ENCODE results near the gene CCL5. TPM values are rescaled to one million over a fixed set of nuclear protein-coding genes. Genes with fewer than 3 reads are reported as not detected.

CCL5 gene
- total RNA-seq, 2 experiments from 2014 or later, result 0.88 TPM; not detected in 1

GRCh38 chr17:35891269-35891668 is 11.1 kb upstream of the CCL5 start:
- Histone ChIP-seq H3K79me2 (ENCODE audit: insufficient read depth, low read depth, low read length) (no peaks in the 10 kb centered on the region), H3K9me3 (ENCODE audit: low read length) (no peaks in the 10 kb centered on the region), H4K20me1 (ENCODE audit: insufficient read depth, low read length) (no peaks in the 10 kb centered on the region), H3K4me1 (ENCODE audit: insufficient read depth, low read length, poor library complexity, severe bottlenecking) (no peaks in the 10 kb centered on the region), H3K4me2 (ENCODE audit: low read length) (no peak overlapping the region), H3K27ac (ENCODE audit: low read depth, low read length, poor library complexity, severe bottlenecking) (no peak overlapping the region), H2AFZ (ENCODE audit: low read length) (no peak overlapping the region), H3K9me2 (ENCODE audit: insufficient read depth, low read length) (no peaks in the 10 kb centered on the region), H3K4me3 (ENCODE audit: low read depth, low read length, poor library complexity, severe bottlenecking) (no peak overlapping the region), H3K36me3 (ENCODE audit: insufficient read depth, low read length) (no peaks in the 10 kb centered on the region)
- POLR2A ChIA-PET, result no interaction called here
- TF ChIP-seq CTCF (conservative IDR thresholded peaks at IDR 0.05; ENCODE audit: low read length), result no peak
- TF ChIP-seq EZH2phosphoT487 (IDR thresholded peaks at IDR 0.05; ENCODE audit: borderline replicate concordance, low read depth, low read length), result no peak
- intact Hi-C loops (cut with micrococcal nuclease; ENCODE audit: unreplicated experiment), result no loop called here
- no peak for DNase-seq (ENCODE audit: low spot score)
- CTCF ChIA-PET (ENCODE audit: unreplicated experiment), result no interaction called here
- no TSS peak for BruUV-seq (replicated peaks)

- no peak overlapping the region for H3K27ac ChIP-seq (ENCODE audit: low read depth, low read length, poor library complexity, severe bottlenecking)
- no peaks in the 10 kb centered on the region for H3K9me2 ChIP-seq (ENCODE audit: insufficient read depth, low read length)
- TF ChIP-seq CTCF (conservative IDR thresholded peaks at IDR 0.05; ENCODE audit: low read length), result no peak
- TF ChIP-seq EZH2phosphoT487 (IDR thresholded peaks at IDR 0.05; ENCODE audit: borderline replicate concordance, low read depth, low read length), result no peak
Measured at GRCh38 chr17:35890774-35891155, 10.6 kb upstream of the CCL5 start.

GRCh38 chr17:35889818-35890773 is 9.9 kb upstream of the CCL5 start:
- Histone ChIP-seq H3K9me3 (ENCODE audit: low read length) (no peaks in the 10 kb centered on the region), H4K20me1 (ENCODE audit: insufficient read depth, low read length) (no peaks in the 10 kb centered on the region), H3K4me1 (ENCODE audit: insufficient read depth, low read length, poor library complexity, severe bottlenecking) (no peaks in the 10 kb centered on the region), H3K36me3 (ENCODE audit: insufficient read depth, low read length) (no peaks in the 10 kb centered on the region), H3K79me2 (ENCODE audit: insufficient read depth, low read depth, low read length) (no peaks in the 10 kb centered on the region), H2AFZ (ENCODE audit: low read length) (no peak overlapping the region), H3K27ac (ENCODE audit: low read depth, low read length, poor library complexity, severe bottlenecking) (no peak overlapping the region), H3K4me3 (ENCODE audit: low read depth, low read length, poor library complexity, severe bottlenecking) (no peak overlapping the region), H3K4me2 (ENCODE audit: low read length) (no peak overlapping the region), H3K9me2 (ENCODE audit: insufficient read depth, low read length) (no peaks in the 10 kb centered on the region)
- ChIA-PET CTCF (ENCODE audit: unreplicated experiment) (no interaction called here), POLR2A (interaction anchor here (0.7 kb wide), 2 partner anchors 28 to 222 kb away, joined by 3 to 4 read pairs; no protein-coding TSS in a partner anchor)
- no peak for TF ChIP-seq EZH2phosphoT487 (IDR thresholded peaks at IDR 0.05; ENCODE audit: borderline replicate concordance, low read depth, low read length)
- TF ChIP-seq CTCF (conservative IDR thresholded peaks at IDR 0.05; ENCODE audit: low read length), result no peak
- intact Hi-C loops (cut with micrococcal nuclease; ENCODE audit: unreplicated experiment), result no loop called here
- no TSS peak for BruUV-seq (replicated peaks)
- DNase-seq (ENCODE audit: low spot score), result no peak

More at GRCh38 chr17:35890774-35891155, 10.6 kb upstream of the CCL5 start:
- no peaks in the 10 kb centered on the region for H3K9me3 ChIP-seq (ENCODE audit: low read length)
- CTCF ChIA-PET (ENCODE audit: unreplicated experiment), result no interaction called here
- no peaks in the 10 kb centered on the region for H4K20me1 ChIP-seq (ENCODE audit: insufficient read depth, low read length)
- H3K4me3 ChIP-seq (ENCODE audit: low read depth, low read length, poor library complexity, severe bottlenecking), result no peak overlapping the region
- intact Hi-C loops (cut with micrococcal nuclease; ENCODE audit: unreplicated experiment), result no loop called here
- H3K4me2 ChIP-seq (ENCODE audit: low read length), result no peak overlapping the region
- H2AFZ ChIP-seq (ENCODE audit: low read length), result no peak overlapping the region
- BruUV-seq (replicated peaks), result no TSS peak
- POLR2A ChIA-PET, result no interaction called here
- H3K4me1 ChIP-seq (ENCODE audit: insufficient read depth, low read length, poor library complexity, severe bottlenecking), result no peaks in the 10 kb centered on the region
- H3K36me3 ChIP-seq (ENCODE audit: insufficient read depth, low read length), result no peaks in the 10 kb centered on the region
- H3K79me2 ChIP-seq (ENCODE audit: insufficient read depth, low read depth, low read length), result no peaks in the 10 kb centered on the region
- no peak for DNase-seq (ENCODE audit: low spot score)

All from OCI-LY7 (cell line).